ENCODE measurements around the gene TYW3.

Gene TYW3

GRCh38 chr1:74790453-74790852 is 57.5 kb downstream of the TYW3 start:
- DNase-seq (ENCODE audit: low read depth in 2 of 2), result no peak

- DNase-seq (ENCODE audit: low read depth in 2 of 2), result no peak
Observed at GRCh38 chr1:74791491-74791890, 58.5 kb downstream of the TYW3 start.

GRCh38 chr1:74799119-74799657 is 66.2 kb downstream of the TYW3 start:
- DNase-seq (ENCODE audit: low read depth in 2 of 2), result no peak

- no peak for DNase-seq (ENCODE audit: low read depth in 2 of 2)
Observed at GRCh38 chr1:74811436-74812179, 78.7 kb downstream of the TYW3 start.

- DNase-seq (ENCODE audit: low read depth in 2 of 2), result no peak
Observed at GRCh38 chr1:74812180-74812541, 79.2 kb downstream of the TYW3 start.

Measured in stimulated activated CD8-positive, alpha-beta memory T cell treated with anti-CD3 and anti-CD28 coated beads, Interleukin-7, amount 100 ng/mL, for 4 hours (primary cell).